CD14-positive monocyte (primary cell): ENCODE measurements around the gene DEAF1. TPM values are rescaled to one million over a fixed set of nuclear protein-coding genes. Genes with fewer than 3 reads are reported as not detected.
"Not testable (repeated sequence)": the region's sequence is repeated elsewhere in the genome, so short reads cannot be mapped to it uniquely, and the experiment has no call there.

Source experiments
- DNase-seq, 3 donors: peaks; one replicate each; pipeline ENCODE4 v3.0.0-alpha.2; 2011 to 2022
- H2AFZ ChIP-seq: 2 replicates; pipeline ENCODE4 v1.6.0; 2012; ENCODE audit warnings: mild to moderate bottlenecking, low read depth, low read length, inconsistent platforms; ENCODE audit not compliant: insufficient read depth, poor library complexity, severe bottlenecking
- H3K27ac ChIP-seq, 2 donors: 1 replicate in 1 of 2; 2 replicates in 1 of 2; pipeline ENCODE4 v1.5.1; 2012 to 2013; ENCODE audit warnings: low read length in 2 of 2, control low read depth in 1 of 2, inconsistent platforms in 1 of 2, low read depth in 1 of 2, mild to moderate bottlenecking in 1 of 2
- H3K27me3 ChIP-seq, 2 donors: one replicate each; pipeline versions ENCODE4 v1.6.0 to v1.6.1; 2011 to 2013; ENCODE audit warnings: low read length in 2 of 2; ENCODE audit not compliant: control insufficient read depth in 2 of 2, insufficient read depth in 2 of 2
- H3K36me3 ChIP-seq, 2 donors: replicated peaks in 1 of 2; 1 replicate in 1 of 2; 2 replicates in 1 of 2; pipeline versions ENCODE4 v1.5.1 to v1.6.1; 2012 to 2013; ENCODE audit warnings: low read length in 2 of 2, control low read depth in 1 of 2, inconsistent platforms in 1 of 2, mild to moderate bottlenecking in 1 of 2; ENCODE audit not compliant: insufficient read depth in 2 of 2, control insufficient read depth in 1 of 2
- H3K4me1 ChIP-seq, 2 donors: 1 replicate in 1 of 2; 2 replicates in 1 of 2; pipeline versions ENCODE4 v1.5.1 to v1.6.1; 2012 to 2013; ENCODE audit warnings: low read length in 2 of 2, control low read depth in 1 of 2, inconsistent platforms in 1 of 2, mild to moderate bottlenecking in 1 of 2, moderate library complexity in 1 of 2; ENCODE audit not compliant: insufficient read depth in 2 of 2, control insufficient read depth in 1 of 2
- H3K4me2 ChIP-seq: replicated peaks from 2 replicates; pipeline ENCODE3; 2012; ENCODE audit warnings: low read length, moderate library complexity, mild to moderate bottlenecking; ENCODE audit not compliant: poor library complexity, severe bottlenecking; ENCODE audit errors: extremely low read depth
- H3K4me3 ChIP-seq, 3 experiments: fragments of 200-600 bp in 1 of 3; sonication (generic) in 1 of 3; replicated peaks in 1 of 3; 1 replicate in 2 of 3; 2 replicates in 1 of 3; pipeline ENCODE4 v1.5.1; 2011 to 2013; ENCODE audit warnings: low read length in 3 of 3, mild to moderate bottlenecking in 3 of 3, control low read depth in 2 of 3, low read depth in 2 of 3, inconsistent platforms in 1 of 3, moderate library complexity in 1 of 3
- H3K79me2 ChIP-seq: 2 replicates; pipeline ENCODE4 v1.6.0; 2012; ENCODE audit warnings: mild to moderate bottlenecking, control low read depth, inconsistent platforms, low read length, moderate library complexity; ENCODE audit not compliant: insufficient read depth
- H3K9ac ChIP-seq: 2 replicates; pipeline ENCODE4 v1.6.0; 2017; ENCODE audit warnings: low read length, mild to moderate bottlenecking; ENCODE audit not compliant: insufficient read depth, poor library complexity, severe bottlenecking
- H3K9me3 ChIP-seq, 2 donors: replicated peaks in 1 of 2; 1 replicate in 1 of 2; 2 replicates in 1 of 2; pipeline versions ENCODE4 v1.5.1 to v1.6.1; 2012 to 2013; ENCODE audit warnings: low read length in 2 of 2, control low read depth in 1 of 2; ENCODE audit not compliant: control insufficient read depth in 1 of 2, insufficient read depth in 1 of 2
- H4K20me1 ChIP-seq: 2 replicates; pipeline ENCODE4 v1.6.0; 2012; ENCODE audit warnings: mild to moderate bottlenecking, low read length, control low read depth, moderate library complexity; ENCODE audit not compliant: insufficient read depth
- H3K27ac Mint-ChIP-seq, 7 donors: one replicate each; pipeline ENCODE4 v1.8.0; 2020; ENCODE audit warnings: mild to moderate bottlenecking in 7 of 7, mixed read lengths in 7 of 7, moderate library complexity in 6 of 7, inconsistent platforms in 2 of 7
- H3K27me3 Mint-ChIP-seq, 3 donors: one replicate each; pipeline ENCODE4 v1.8.0; 2021 to 2022; ENCODE audit warnings: low read depth in 3 of 3, mild to moderate bottlenecking in 3 of 3, mixed read lengths in 3 of 3, moderate library complexity in 3 of 3, inconsistent platforms in 1 of 3
- H3K36me3 Mint-ChIP-seq, 2 donors: one replicate each; pipeline ENCODE4 v1.8.0; 2020; ENCODE audit warnings: mixed read lengths in 2 of 2, inconsistent platforms in 1 of 2, mild to moderate bottlenecking in 1 of 2
- H3K4me1 Mint-ChIP-seq: one replicate; pipeline ENCODE4 v1.8.0; 2020; ENCODE audit warnings: mild to moderate bottlenecking, mixed read lengths
- H3K4me3 Mint-ChIP-seq, 2 donors: one replicate each; pipeline ENCODE4 v1.8.0; 2020; ENCODE audit warnings: mild to moderate bottlenecking in 2 of 2, mixed read lengths in 2 of 2, moderate library complexity in 1 of 2
- H3K9me3 Mint-ChIP-seq, 7 donors: one replicate each; pipeline ENCODE4 v1.8.0; 2020 to 2022; ENCODE audit warnings: mixed read lengths in 7 of 7, mild to moderate bottlenecking in 6 of 7, moderate library complexity in 6 of 7, inconsistent platforms in 2 of 7
- WGBS: methylation state at CpG from one replicate; pipeline ENCODE4 v1.1.5; 2013; ENCODE audit warnings: missing lambda C conversion rate; ENCODE audit not compliant: insufficient coverage; 5-methylcytosine and 5-hydroxymethylcytosine counted together
- intact Hi-C, 2 donors: fragments of 100-400 bp; cut with micrococcal nuclease; formaldehyde crosslinking; loops; one replicate each; pipeline versions ENCODE4 v1.15.0 to v1.15.1; 2023
- polyA plus RNA-seq, 3 donors: library from polyadenylated mRNA; depleted of rRNA in 1 of 3; unstranded in 2 of 3; stranded (reverse) in 1 of 3; fragments of 300-500 nt in 2 of 3; fragments of >200 nt in 1 of 3; fragmentation: Illumina TruSeq in 2 of 3; gene quantifications; 1 replicate in 2 of 3; 2 replicates in 1 of 3; pipeline ENCODE4 v1.2.3, GENCODE V29; 2012 to 2021
- TF ChIP-seq, protein P1 (sequence below): fragments of 200-600 bp; IDR thresholded peaks from one replicate; pipeline ENCODE4 v1.8.0; 2022; ENCODE audit warnings: antibody characterized with exemption, mild to moderate bottlenecking

The DEAF1 gene
- polyA plus RNA-seq, 3 donors = 18.0 to 22.3 (median 22.2) TPM

DNA sequence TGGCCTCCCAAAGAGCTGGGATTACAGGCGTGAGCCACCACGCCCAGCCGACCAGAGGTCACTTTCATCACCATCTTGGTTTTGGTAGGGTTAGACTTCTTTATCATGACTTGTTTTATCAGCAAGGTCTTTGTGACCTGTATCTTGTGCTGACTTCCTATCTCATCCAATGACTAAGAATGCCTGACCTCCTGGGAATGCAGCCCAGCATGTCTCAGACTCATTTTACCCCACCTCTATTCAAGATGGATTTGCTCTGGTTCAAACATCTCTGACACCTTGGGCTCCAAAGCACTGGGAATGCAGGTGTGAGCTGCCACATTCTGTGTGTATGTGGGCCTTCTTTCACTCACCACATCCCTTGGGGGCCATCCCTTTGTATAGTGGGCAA lies 47.1 kb upstream of the DEAF1 start:
- peaks cover 7% of the 10 kb centered on the region for H3K79me2 ChIP-seq
- no peak overlapping the region for H3K27ac ChIP-seq
- peak overlapping the region in 1 of 7 donors; percentile 31 for H3K27ac Mint-ChIP-seq
- no peak overlapping the region for H3K4me3 ChIP-seq
- H3K27me3 Mint-ChIP-seq = peaks cover 6 to 17% (median 14%) of the 10 kb centered on the region in 3 donors
- DNase-seq = no peak
- peaks cover 18 to 33% of the 10 kb centered on the region in 2 donors for H3K4me1 ChIP-seq
- no peaks in the 10 kb centered on the region for H3K9me3 Mint-ChIP-seq
- H3K4me2 ChIP-seq = no peak overlapping the region
- no peaks in the 10 kb centered on the region for H3K36me3 ChIP-seq
- H4K20me1 ChIP-seq = no peaks in the 10 kb centered on the region
- no peak overlapping the region for H3K4me3 Mint-ChIP-seq
- peaks cover 24% of the 10 kb centered on the region for H3K4me1 Mint-ChIP-seq
- no peak overlapping the region for H2AFZ ChIP-seq
- TF ChIP-seq, protein P1, sequence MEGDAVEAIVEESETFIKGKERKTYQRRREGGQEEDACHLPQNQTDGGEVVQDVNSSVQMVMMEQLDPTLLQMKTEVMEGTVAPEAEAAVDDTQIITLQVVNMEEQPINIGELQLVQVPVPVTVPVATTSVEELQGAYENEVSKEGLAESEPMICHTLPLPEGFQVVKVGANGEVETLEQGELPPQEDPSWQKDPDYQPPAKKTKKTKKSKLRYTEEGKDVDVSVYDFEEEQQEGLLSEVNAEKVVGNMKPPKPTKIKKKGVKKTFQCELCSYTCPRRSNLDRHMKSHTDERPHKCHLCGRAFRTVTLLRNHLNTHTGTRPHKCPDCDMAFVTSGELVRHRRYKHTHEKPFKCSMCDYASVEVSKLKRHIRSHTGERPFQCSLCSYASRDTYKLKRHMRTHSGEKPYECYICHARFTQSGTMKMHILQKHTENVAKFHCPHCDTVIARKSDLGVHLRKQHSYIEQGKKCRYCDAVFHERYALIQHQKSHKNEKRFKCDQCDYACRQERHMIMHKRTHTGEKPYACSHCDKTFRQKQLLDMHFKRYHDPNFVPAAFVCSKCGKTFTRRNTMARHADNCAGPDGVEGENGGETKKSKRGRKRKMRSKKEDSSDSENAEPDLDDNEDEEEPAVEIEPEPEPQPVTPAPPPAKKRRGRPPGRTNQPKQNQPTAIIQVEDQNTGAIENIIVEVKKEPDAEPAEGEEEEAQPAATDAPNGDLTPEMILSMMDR = no peak
- 100% methylated on average over 3 of the region's 3 CpGs for WGBS
- no peak overlapping the region for H3K9ac ChIP-seq
- no peaks in the 10 kb centered on the region for H3K36me3 Mint-ChIP-seq
- intact Hi-C loops = no loop called here
- peaks cover 0 to 4% of the 10 kb centered on the region in 2 donors for H3K27me3 ChIP-seq
- H3K9me3 ChIP-seq = no peaks in the 10 kb centered on the region

- Histone ChIP-seq H3K4me3 (peak overlapping the region in 1 of 3 experiments; percentile 53), H3K4me2 (peak overlapping the region; percentile 47), H3K4me1 (peaks cover 13 to 16% of the 10 kb centered on the region in 2 donors), H2AFZ (peak overlapping the region; percentile 66), H3K9ac (peak overlapping the region; percentile 28)
- H3K36me3 Mint-ChIP-seq, H3K9me3 ChIP-seq, intact Hi-C loops, H4K20me1 ChIP-seq, H3K79me2 ChIP-seq, H3K36me3 ChIP-seq, H3K9me3 Mint-ChIP-seq, H3K27ac ChIP-seq, H3K27me3 ChIP-seq: not testable (repeated sequence)
- H3K27me3 Mint-ChIP-seq = peaks cover 17 to 26% (median 25%) of the 10 kb centered on the region in 3 donors
- H3K4me1 Mint-ChIP-seq = peaks cover 19% of the 10 kb centered on the region
- peak overlapping the region in 1 of 7 donors; percentile 57 for H3K27ac Mint-ChIP-seq
- WGBS = 7% methylated on average over 9 of the region's 10 CpGs
- peak in 1 of 3 donors; percentile 28 for DNase-seq
- H3K4me3 Mint-ChIP-seq = peak overlapping the region; percentile 62 to 85
Observed at GRCh38 chr11:737899-738298, 42.9 kb upstream of the DEAF1 start.
